ENCODE data around the gene GRIN1. TPM values are rescaled to one million over a fixed set of nuclear protein-coding genes. Genes with fewer than 3 reads are reported as not detected.

Gene GRIN1
- total RNA-seq, 1 donor from 2014 or later: not detected

DNA sequence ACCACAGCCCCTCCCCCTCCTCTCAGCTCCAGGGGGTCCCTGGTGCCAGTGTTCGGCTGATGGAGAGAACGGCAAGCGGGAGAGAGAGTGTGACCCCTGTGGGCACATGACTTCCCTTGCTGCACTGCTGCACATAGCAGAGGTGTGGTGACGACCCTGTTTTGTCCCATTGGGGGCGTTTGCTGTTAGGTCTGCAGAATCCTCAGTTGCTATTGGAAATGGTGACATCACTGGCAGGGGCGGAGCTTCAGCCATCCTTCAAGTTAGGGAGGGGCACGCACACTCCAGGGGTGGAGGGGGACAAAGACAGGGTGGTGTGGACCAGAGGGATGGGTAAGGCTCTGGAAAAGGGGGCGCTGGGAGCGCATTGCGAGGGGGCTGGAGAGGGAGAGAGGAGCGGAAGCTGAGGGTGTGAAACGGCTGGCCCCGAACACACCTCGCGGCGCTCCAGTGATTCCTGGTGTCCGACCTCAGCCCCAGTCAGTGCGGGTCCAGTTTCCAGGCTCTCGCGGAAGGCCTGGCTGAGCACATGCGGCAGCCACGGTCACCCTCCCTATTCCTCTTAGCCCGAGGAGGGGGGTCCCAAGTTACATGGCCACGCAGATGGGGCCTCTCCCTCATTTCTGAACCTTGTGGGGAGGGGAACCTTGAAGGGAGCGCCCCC is 764 bp upstream of the GRIN1 start:
- Histone ChIP-seq H3K27ac (replicated peaks) (no peak overlapping the region), H3K36me3 (no peaks in the 10 kb centered on the region), H3K4me1 (peaks cover 10% of the 10 kb centered on the region), H3K9me3 (replicated peaks) (no peaks in the 10 kb centered on the region), H3K4me3 (no peak overlapping the region), H3K27me3 (ENCODE audit: low read depth) (peaks cover 100% of the 10 kb centered on the region)
- DNase-seq: no peak
- intact Hi-C loops (cut with micrococcal nuclease): no loop called here
- TF ChIP-seq, protein P1, sequence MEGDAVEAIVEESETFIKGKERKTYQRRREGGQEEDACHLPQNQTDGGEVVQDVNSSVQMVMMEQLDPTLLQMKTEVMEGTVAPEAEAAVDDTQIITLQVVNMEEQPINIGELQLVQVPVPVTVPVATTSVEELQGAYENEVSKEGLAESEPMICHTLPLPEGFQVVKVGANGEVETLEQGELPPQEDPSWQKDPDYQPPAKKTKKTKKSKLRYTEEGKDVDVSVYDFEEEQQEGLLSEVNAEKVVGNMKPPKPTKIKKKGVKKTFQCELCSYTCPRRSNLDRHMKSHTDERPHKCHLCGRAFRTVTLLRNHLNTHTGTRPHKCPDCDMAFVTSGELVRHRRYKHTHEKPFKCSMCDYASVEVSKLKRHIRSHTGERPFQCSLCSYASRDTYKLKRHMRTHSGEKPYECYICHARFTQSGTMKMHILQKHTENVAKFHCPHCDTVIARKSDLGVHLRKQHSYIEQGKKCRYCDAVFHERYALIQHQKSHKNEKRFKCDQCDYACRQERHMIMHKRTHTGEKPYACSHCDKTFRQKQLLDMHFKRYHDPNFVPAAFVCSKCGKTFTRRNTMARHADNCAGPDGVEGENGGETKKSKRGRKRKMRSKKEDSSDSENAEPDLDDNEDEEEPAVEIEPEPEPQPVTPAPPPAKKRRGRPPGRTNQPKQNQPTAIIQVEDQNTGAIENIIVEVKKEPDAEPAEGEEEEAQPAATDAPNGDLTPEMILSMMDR (IDR thresholded peaks at IDR 0.05; ENCODE audit: borderline replicate concordance): no peak

DNA sequence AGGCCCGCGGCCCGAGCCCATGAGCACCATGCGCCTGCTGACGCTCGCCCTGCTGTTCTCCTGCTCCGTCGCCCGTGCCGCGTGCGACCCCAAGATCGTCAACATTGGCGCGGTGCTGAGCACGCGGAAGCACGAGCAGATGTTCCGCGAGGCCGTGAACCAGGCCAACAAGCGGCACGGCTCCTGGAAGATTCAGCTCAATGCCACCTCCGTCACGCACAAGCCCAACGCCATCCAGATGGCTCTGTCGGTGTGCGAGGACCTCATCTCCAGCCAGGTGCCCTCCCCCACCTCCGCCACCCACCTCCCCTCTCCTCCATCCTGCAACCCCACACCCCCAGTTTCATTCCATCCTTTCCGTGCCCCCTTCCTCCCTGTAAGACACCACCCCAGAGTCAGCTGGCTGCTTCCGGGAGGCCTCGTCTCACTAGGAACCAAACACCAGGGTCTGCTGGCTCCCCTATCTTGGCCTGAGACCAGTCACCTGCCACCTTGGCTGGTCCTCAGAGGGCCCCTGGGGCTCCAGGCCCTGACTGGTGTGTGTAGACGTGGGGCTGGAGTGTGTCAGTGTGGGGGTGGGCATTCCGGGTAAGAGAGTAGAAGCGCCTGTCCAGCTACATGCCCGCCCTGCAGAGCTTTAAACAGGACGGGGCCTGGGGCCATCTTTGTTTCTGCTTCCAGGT is 655 bp downstream of the GRIN1 start:
- Histone ChIP-seq H3K4me3 (no peak overlapping the region), H3K4me1 (peaks cover 10% of the 10 kb centered on the region), H3K36me3 (no peaks in the 10 kb centered on the region), H3K27me3 (ENCODE audit: low read depth) (peaks cover 100% of the 10 kb centered on the region), H3K27ac (replicated peaks) (no peak overlapping the region), H3K9me3 (replicated peaks) (no peaks in the 10 kb centered on the region)
- intact Hi-C loops (cut with micrococcal nuclease): no loop called here
- no peak for DNase-seq
- TF ChIP-seq, protein P1 (IDR thresholded peaks at IDR 0.05; ENCODE audit: borderline replicate concordance): no peak

DNA sequence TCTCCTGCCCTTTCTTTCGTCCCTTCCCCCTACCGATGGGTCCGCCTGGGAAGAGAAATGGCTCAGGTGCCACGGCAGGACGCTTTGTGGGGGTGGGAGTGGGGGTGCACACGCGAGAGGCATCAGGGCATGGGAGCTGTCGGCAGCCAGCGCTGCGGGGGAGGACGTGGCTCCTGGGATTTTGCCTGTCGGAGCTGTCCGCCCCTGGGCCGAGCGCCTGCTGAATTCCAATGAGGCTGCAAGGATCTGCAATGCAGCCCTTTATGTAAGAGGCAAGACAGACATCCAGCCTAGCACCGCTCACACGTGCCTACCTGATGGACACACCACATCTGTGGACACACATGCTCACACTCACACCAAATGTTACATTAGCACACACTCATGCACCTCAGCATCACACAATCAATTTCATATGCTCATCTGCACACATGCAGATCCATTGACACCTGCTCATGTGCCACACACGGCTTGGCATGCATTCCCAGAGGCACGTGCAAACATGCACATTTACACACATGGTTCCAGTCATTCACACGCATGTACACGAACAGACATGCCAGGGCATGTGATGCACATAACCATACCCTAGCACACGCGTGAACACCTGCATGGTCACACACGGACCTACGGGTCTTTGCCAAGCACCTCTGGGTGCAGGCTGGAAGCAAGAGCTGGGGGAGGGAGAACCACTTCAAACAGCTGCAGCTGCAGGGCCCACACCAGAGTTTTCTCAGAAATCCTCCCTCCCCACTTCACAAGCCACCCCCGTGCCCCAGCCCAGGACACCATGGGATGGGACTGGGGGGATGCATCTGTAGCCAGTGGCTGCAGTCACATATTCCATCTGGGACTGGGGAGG is 1.4 kb downstream of the GRIN1 start:
- TF ChIP-seq, protein P1 (IDR thresholded peaks at IDR 0.05; ENCODE audit: borderline replicate concordance): no peak
- Histone ChIP-seq H3K27ac (replicated peaks) (no peak overlapping the region), H3K4me1 (peaks cover 10% of the 10 kb centered on the region), H3K4me3 (no peak overlapping the region), H3K9me3 (replicated peaks) (no peaks in the 10 kb centered on the region), H3K27me3 (ENCODE audit: low read depth) (peaks cover 92% of the 10 kb centered on the region), H3K36me3 (no peaks in the 10 kb centered on the region)
- no peak for DNase-seq
- intact Hi-C loops (cut with micrococcal nuclease): no loop called here

DNA sequence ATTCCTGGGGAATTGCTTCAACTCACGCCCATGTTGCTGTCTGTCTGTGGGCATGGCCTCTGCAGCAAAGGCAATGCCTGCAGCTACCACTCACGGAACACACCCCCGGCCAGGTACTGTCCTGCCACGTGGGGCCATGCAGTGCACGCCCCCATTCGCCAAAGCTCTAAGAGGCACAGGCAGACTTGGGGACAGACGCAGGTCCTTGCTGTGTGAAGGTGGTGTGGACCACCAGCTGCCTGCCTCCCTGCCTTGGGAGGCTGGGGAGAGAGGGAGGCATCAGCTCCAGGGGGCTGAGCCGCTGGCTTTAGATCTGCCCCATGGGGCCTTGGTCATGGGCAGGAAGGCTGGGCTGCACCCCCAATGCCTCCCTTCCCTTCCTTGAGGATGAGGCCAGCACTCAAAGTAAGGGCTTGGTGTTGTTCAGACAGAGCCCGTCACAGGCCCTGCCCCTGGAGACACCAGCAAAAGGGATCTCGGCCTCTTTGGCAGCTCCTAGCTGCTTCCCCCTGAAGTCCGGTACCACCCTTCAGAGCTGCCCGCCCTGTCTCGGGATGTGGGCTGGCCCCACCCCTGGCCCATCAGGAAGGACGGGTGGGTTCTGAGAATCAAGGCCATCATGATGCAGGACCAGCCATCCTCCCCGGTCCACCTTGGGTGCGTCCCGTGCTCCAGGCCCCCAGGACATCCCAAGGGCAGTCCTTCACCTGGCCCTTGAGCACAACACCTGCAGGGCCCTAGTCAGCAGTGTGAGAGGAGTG is 2.3 kb downstream of the GRIN1 start:
- Histone ChIP-seq H3K4me1 (peaks cover 10% of the 10 kb centered on the region), H3K36me3 (no peaks in the 10 kb centered on the region), H3K4me3 (no peak overlapping the region), H3K9me3 (replicated peaks) (no peaks in the 10 kb centered on the region), H3K27me3 (ENCODE audit: low read depth) (peaks cover 92% of the 10 kb centered on the region), H3K27ac (replicated peaks) (no peak overlapping the region)
- TF ChIP-seq, protein P1 (IDR thresholded peaks at IDR 0.05; ENCODE audit: borderline replicate concordance): no peak
- no peak for DNase-seq
- intact Hi-C loops (cut with micrococcal nuclease): no loop called here

Data from left ventricle myocardium inferior (tissue), 1 donor.